Measurements from ENCODE around the gene SINHCAF.
A peak's percentile ranks its signal among the peaks of the same experiment; 100 is the strongest.
"Not testable (repeated sequence)": the region's sequence is repeated elsewhere in the genome, so short reads cannot be mapped to it uniquely, and the experiment has no call there.

Gene SINHCAF

GRCh38 chr12:31259136-31259886 lies 66.6 kb downstream of the SINHCAF start:
- no peak for DNase-seq

- DNase-seq: no peak
These were observed 68.2 kb downstream of the SINHCAF start for GRCh38 chr12:31257784-31258183.

GRCh38 chr12:31251707-31252611 lies 74.0 kb downstream of the SINHCAF start:
- DNase-seq: not testable (repeated sequence)

GRCh38 chr12:31250179-31250578 lies 75.8 kb downstream of the SINHCAF start:
- DNase-seq: no peak

GRCh38 chr12:31249356-31249755 lies 76.6 kb downstream of the SINHCAF start:
- no peak for DNase-seq

GRCh38 chr12:31248815-31249214 lies 77.1 kb downstream of the SINHCAF start:
- no peak for DNase-seq

GRCh38 chr12:31248337-31248736 lies 77.6 kb downstream of the SINHCAF start:
- no peak for DNase-seq

GRCh38 chr12:31246470-31246850 lies 79.5 kb downstream of the SINHCAF start:
- no peak for DNase-seq

GRCh38 chr12:31245822-31246469 lies 80.0 kb downstream of the SINHCAF start:
- DNase-seq: no peak

- not testable (repeated sequence) for DNase-seq
These were observed 83.5 kb downstream of the SINHCAF start for GRCh38 chr12:31242418-31242817.

GRCh38 chr12:31238764-31239387 lies 87.1 kb downstream of the SINHCAF start:
- DNase-seq: peak; percentile 8

- DNase-seq: not testable (repeated sequence)
These were observed 87.6 kb downstream of the SINHCAF start for GRCh38 chr12:31238333-31238732.

- no peak for DNase-seq
These were observed 88.8 kb downstream of the SINHCAF start for GRCh38 chr12:31236998-31237637.

- DNase-seq: no peak
These were observed 90.0 kb downstream of the SINHCAF start for GRCh38 chr12:31235868-31236395.

- DNase-seq: no peak
These were observed 90.7 kb downstream of the SINHCAF start for GRCh38 chr12:31234955-31235867.

- no peak for DNase-seq
These were observed 91.7 kb downstream of the SINHCAF start for GRCh38 chr12:31234053-31234840.

GRCh38 chr12:31233061-31233730 lies 92.8 kb downstream of the SINHCAF start:
- DNase-seq: no peak

GRCh38 chr12:31232361-31232965 lies 93.5 kb downstream of the SINHCAF start:
- DNase-seq: no peak

Measured in amniotic stem cell (primary cell).